Mucosa of rectum (tissue), 2 donors: ENCODE measurements around the gene IRF2BP1.

Experiments
- H3K27ac ChIP-seq, 2 donors: one replicate each; pipeline ENCODE4 v1.7.0; 2013; ENCODE audit warnings: inconsistent platforms in 2 of 2, low read depth in 2 of 2, low read length in 2 of 2
- H3K27me3 ChIP-seq, 2 donors: one replicate each; pipeline ENCODE4 v1.7.0; 2013; ENCODE audit warnings: low read length in 2 of 2; ENCODE audit not compliant: control insufficient read depth in 2 of 2, insufficient read depth in 2 of 2
- H3K36me3 ChIP-seq, 2 donors: one replicate each; pipeline ENCODE4 v1.7.0; 2013; ENCODE audit warnings: low read length in 2 of 2; ENCODE audit not compliant: control insufficient read depth in 2 of 2, insufficient read depth in 2 of 2
- H3K4me1 ChIP-seq, 2 donors: one replicate each; pipeline ENCODE4 v1.7.0; 2013; ENCODE audit warnings: low read length in 2 of 2, mild to moderate bottlenecking in 1 of 2; ENCODE audit not compliant: control insufficient read depth in 2 of 2, insufficient read depth in 2 of 2
- H3K4me3 ChIP-seq, 2 donors: one replicate each; pipeline ENCODE4 v1.7.0; 2013; ENCODE audit warnings: low read length in 2 of 2
- H3K9ac ChIP-seq, 2 donors: one replicate each; pipeline ENCODE4 v1.7.0; 2013; ENCODE audit warnings: low read length in 2 of 2, low read depth in 1 of 2, mild to moderate bottlenecking in 1 of 2
- H3K9me3 ChIP-seq, 2 donors: one replicate each; pipeline ENCODE4 v1.7.0; 2013; ENCODE audit warnings: low read length in 2 of 2; ENCODE audit not compliant: control insufficient read depth in 2 of 2
- donor health status: healthy.
- donor health status: Normal muscosa, but diverticular disease.

The IRF2BP1 gene

DNA sequence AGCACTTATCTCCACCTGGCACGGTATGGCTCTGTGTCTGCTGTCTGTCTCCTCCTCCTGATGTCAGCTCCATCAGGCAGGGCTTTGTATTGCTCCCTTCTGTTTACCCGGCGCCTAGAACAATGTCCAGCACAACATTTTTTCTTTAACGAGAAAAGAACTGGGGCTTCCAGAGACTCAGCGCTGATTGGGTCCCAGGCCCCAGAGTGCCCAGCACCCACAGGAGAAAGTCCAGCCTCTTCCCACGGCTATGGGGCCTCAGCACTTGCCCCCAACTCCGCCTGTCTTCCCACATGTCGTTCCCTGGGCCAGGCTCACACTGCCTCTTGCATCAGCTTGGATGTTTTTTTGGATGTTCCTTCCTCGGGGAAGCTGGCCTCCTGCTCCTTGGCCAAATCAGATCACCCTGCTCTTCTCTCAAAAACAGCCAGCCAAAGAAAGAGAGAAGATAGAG is 9.6 kb upstream of the IRF2BP1 start:
- peaks cover 0 to 2% of the 10 kb centered on the region in 2 donors for H3K4me1 ChIP-seq
- H3K27me3 ChIP-seq, result no peaks in the 10 kb centered on the region
- H3K4me3 ChIP-seq, result no peak overlapping the region
- no peaks in the 10 kb centered on the region for H3K9me3 ChIP-seq
- H3K36me3 ChIP-seq, result peaks cover 11 to 27% of the 10 kb centered on the region in 2 donors
- no peak overlapping the region for H3K27ac ChIP-seq
- H3K9ac ChIP-seq, result no peak overlapping the region

DNA sequence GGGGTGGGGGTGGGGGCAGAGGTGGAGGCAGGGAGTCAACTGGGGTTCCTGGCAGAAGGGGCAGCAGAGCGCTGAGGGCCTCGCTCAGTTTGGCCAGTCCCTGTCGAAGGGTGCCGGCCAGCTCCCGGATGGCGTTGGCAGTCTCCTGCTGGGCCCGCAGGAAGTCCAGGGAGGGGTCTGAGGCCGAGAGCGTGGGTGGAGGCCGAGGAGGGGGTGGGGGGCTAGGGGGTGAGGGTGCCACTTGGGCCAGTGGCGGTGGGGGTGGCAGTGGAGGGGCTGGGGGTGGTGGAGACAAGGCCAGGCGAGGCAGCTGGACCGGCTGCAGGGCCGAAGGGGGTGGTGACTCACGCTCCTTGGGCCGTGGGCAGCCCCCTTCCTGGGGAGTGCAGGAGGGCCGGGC is 4.9 kb upstream of the IRF2BP1 start:
- H3K27ac ChIP-seq, result no peak overlapping the region
- no peak overlapping the region for H3K4me3 ChIP-seq
- no peaks in the 10 kb centered on the region for H3K9me3 ChIP-seq
- H3K9ac ChIP-seq, result no peak overlapping the region
- H3K4me1 ChIP-seq, result peaks cover 0 to 10% of the 10 kb centered on the region in 2 donors
- no peaks in the 10 kb centered on the region for H3K27me3 ChIP-seq
- H3K36me3 ChIP-seq, result peaks cover 4 to 9% of the 10 kb centered on the region in 2 donors

DNA sequence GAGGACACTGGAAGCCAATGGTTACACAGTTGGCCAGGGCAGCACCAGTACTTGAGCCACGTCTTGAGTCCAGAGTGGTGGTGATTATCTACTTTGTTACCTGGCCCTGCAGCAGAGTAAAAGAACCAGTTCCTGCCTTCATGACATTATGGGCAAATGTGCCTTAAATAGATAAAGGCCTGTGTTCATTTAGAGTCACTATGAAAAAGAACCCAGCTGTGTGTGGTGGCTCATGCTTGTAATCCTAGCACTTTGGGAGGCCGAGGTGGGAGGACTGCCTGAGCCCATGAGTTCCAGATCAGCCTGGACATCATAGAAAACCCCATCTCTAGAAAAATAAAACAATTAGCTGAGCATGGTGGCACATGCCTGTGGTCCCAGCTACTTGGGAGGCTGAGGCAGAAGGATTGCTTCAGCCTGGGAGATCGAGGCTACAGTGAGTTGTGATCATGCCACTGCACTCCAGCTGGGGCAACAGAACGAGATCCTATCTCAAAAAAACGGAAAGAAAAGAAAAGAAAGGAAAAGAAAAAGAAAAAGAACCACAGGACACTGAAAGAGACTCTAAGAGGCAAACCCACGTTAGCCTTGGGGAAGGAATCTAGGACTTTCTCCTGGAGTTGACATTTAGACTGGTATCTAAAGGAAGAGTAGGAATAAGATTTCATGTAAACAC is 3.4 kb upstream of the IRF2BP1 start:
- H3K36me3 ChIP-seq, result no peaks in the 10 kb centered on the region
- no peak overlapping the region for H3K9ac ChIP-seq
- no peaks in the 10 kb centered on the region for H3K9me3 ChIP-seq
- H3K4me1 ChIP-seq, result peaks cover 10 to 17% of the 10 kb centered on the region in 2 donors
- no peaks in the 10 kb centered on the region for H3K27me3 ChIP-seq
- no peak overlapping the region for H3K27ac ChIP-seq
- no peak overlapping the region for H3K4me3 ChIP-seq

DNA sequence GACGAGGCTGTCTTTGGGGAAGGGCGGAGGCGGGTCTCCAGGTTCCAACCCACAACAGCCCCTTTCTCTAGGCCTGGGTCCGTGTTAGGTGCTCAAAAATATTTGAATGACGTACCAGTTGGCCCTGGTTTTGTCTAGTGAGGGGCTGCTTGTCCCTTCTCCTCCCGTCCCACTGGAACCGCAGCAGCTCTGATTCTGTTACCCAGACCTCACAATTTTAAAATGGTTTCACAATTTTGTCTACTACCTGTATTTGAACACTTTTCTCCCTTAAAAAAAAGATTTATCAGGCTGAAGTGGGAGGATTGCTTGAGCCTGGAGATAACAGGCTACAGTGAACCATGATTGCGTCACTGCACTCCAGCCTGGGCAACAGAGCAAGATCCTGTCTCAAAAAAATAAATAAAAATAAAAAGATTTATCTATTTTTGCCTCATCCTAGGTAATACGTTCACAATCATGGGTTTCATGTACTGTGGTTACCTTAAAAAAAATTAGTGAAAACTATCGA is 1.3 kb upstream of the IRF2BP1 start:
- Histone ChIP-seq H3K4me3 (peak overlapping the region; percentile 83 to 85), H3K9ac (peak overlapping the region; percentile 84 to 92), H3K27me3 (no peaks in the 10 kb centered on the region), H3K4me1 (peaks cover 27 to 33% of the 10 kb centered on the region in 2 donors), H3K27ac (peak overlapping the region; percentile 85 to 90), H3K9me3 (no peaks in the 10 kb centered on the region), H3K36me3 (no peaks in the 10 kb centered on the region)

DNA sequence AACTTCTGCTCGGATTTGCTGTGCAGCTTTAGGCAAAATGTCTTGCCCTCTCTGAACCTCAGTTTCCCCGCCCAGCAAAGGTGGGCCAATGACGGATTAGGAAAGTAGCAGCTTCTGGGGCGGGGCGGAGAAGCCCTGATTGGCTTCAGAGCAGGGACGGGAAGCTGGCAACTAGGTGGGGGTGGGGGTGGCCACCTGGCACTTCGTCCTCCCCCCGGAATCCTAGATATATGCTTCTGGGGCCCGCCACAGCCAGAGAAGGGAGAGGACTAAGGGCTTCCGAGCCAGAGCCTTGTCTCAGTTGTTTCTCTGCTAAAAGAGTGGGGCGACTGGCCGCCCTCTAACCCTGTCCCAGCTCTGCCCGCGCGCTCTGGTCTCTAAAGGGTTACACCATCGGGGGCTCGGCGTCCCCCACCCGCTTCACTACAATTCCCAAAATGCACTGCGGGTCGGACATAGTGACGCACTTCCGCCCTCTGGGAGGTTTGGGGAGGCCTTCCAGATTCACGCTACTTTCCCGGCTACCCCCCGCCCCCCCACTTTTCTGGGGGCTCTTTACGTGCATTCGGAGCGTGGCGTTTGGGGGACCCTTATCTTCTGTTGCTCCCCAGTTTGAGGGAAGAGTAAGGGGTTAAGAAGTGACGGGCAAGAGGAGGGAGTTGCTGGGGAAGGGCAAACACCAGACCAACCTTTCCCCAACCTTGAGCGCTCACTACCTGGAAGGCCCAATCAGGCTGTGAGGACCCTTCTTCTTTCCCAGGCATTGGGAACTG is 672 bp upstream of the IRF2BP1 start:
- Histone ChIP-seq H3K9me3 (no peaks in the 10 kb centered on the region), H3K36me3 (no peaks in the 10 kb centered on the region), H3K4me1 (peaks cover 34 to 39% of the 10 kb centered on the region in 2 donors)

DNA sequence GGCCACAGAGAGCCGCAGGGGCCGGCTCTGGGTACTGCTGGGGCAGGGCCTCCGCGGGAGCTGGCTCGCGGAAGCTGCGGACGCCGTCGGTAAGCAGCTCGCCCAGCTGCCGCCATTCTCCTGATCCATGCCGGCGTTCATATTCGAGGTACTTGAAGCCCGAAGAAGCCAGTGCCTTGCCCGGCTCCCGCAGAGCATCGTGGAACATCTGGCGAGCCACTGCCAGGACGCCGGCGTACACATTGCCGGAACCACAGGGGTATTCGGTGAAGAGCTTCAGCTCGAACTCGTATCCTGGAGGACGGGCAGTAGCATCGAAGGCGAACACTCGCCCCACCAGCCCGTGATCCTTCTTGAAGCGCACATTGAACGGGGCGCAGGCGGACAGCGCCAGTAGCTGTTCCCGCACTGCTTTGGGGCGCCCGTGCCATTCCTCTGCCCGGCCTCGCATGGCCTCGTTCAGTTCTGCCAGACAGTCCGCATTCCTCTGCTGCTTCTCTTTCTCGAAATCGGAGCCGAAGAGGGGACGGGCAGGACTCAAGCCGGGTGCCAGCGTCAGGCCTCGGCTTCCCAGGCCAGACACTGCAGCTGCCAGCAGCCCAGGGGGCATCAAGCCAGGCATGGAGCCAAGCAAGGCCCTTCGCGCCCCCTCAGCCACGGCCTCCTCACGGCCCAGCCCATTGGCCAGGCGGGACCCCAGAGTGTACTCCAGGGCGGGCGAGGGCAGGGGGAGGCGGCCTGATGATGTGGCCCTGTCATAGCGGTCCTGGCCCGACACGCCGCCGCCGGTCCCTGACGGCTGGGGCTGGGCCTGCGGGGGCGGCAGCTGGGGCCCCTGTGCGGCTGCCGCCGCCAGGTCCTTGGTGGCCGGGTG is 1.0 kb downstream of the IRF2BP1 start:
- peak overlapping the region; percentile 83 to 85 for H3K4me3 ChIP-seq
- H3K9ac ChIP-seq, result peak overlapping the region; percentile 70 to 84
- no peaks in the 10 kb centered on the region for H3K36me3 ChIP-seq
- no peaks in the 10 kb centered on the region for H3K9me3 ChIP-seq
- peak overlapping the region; percentile 85 to 90 for H3K27ac ChIP-seq
- H3K27me3 ChIP-seq, result no peaks in the 10 kb centered on the region
- peaks cover 41 to 45% of the 10 kb centered on the region in 2 donors for H3K4me1 ChIP-seq

More for the DNA sequence above, 672 bp upstream of the IRF2BP1 start:
- Histone ChIP-seq H3K27me3 (no peaks in the 10 kb centered on the region), H3K9ac (peak overlapping the region; percentile 84 to 92), H3K4me3 (peak overlapping the region; percentile 83 to 85), H3K27ac (peak overlapping the region; percentile 85 to 90)

DNA sequence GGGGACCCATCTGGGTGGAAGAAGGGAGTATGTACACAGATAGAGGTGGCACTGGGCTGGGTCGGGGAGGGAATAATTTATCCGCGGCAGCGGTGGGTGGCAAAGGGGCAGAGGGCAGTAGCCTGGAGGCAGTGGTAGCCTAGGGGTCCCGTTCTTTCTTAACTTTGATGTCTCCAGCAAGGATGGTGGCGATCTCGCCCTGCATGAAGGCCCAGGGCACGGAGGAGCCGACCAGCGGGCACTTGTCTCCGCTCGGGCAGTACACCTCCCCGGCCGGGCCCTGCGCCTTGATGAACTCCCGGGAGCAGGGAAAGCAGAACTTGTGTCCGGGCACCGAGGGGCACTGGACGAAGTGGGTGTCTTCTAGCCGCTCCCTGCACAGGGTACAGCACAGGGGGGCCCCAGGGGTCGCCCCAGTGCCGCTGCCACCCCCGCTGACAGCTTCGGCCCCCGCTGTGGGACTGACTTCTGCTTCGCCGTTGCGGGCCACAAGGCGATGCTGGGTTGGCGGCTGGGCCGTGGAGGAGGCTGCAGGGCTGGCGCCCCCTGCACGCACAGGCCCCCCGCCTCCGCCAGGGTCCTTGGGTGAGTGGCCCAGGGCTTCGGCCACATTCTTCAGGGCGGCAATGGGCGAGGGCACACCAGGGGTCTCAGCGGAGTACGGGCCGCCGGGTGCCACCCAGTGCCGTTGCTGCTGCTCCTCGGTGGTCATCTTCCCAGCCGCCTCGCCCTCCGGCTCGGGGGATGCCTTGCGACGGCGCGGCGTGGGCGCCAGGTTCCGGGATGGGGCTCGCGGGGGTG is 1.9 kb downstream of the IRF2BP1 start:
- Histone ChIP-seq H3K4me1 (peaks cover 41 to 49% of the 10 kb centered on the region in 2 donors), H3K9ac (peak overlapping the region in 1 of 2 donors; percentile 28), H3K27ac (peak overlapping the region in 1 of 2 donors; percentile 34)

DNA sequence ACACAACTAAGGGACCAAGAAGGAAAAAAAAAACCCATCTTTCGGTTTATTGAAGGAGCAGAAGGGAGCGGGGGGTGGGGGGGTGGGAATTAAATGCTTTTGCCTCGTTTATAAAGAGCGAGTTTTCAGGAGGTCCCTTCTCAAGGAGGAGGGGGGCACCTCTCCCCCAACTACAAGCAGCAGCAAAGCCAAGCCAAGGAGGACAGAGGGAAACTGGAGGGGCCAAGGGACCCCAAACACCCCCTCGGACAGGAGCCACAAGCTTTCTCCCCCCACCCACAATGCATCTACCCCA is 2.4 kb downstream of the IRF2BP1 start:
- peak overlapping the region in 1 of 2 donors; percentile 28 for H3K9ac ChIP-seq
- no peaks in the 10 kb centered on the region for H3K27me3 ChIP-seq
- H3K4me1 ChIP-seq, result peaks cover 43 to 53% of the 10 kb centered on the region in 2 donors
- peak overlapping the region in 1 of 2 donors; percentile 34 for H3K27ac ChIP-seq
- peak overlapping the region; percentile 45 to 70 for H3K4me3 ChIP-seq
- no peaks in the 10 kb centered on the region for H3K36me3 ChIP-seq
- no peaks in the 10 kb centered on the region for H3K9me3 ChIP-seq

More for the DNA sequence above, 1.9 kb downstream of the IRF2BP1 start:
- Histone ChIP-seq H3K9me3 (no peaks in the 10 kb centered on the region), H3K4me3 (peak overlapping the region in 1 of 2 donors; percentile 45), H3K27me3 (no peaks in the 10 kb centered on the region), H3K36me3 (no peaks in the 10 kb centered on the region)
